ENCODE measurements around the gene ATIC.

DNA sequence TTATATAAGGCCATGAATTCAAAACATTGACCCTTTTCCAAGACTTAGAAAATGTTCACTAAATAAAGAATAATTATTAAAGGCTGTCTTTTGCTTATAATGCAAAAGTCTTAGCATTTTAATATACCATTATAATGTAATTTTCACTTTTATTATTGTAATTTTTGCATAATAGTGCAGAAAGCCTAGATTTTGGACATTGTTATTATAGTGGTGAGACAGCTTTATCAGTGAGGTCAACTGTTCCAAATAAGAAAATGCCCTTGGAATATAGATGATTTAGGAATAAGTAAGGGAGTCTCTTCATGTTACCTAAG lies 56.6 kb downstream of the ATIC start:
- TF ChIP-seq, protein P1, sequence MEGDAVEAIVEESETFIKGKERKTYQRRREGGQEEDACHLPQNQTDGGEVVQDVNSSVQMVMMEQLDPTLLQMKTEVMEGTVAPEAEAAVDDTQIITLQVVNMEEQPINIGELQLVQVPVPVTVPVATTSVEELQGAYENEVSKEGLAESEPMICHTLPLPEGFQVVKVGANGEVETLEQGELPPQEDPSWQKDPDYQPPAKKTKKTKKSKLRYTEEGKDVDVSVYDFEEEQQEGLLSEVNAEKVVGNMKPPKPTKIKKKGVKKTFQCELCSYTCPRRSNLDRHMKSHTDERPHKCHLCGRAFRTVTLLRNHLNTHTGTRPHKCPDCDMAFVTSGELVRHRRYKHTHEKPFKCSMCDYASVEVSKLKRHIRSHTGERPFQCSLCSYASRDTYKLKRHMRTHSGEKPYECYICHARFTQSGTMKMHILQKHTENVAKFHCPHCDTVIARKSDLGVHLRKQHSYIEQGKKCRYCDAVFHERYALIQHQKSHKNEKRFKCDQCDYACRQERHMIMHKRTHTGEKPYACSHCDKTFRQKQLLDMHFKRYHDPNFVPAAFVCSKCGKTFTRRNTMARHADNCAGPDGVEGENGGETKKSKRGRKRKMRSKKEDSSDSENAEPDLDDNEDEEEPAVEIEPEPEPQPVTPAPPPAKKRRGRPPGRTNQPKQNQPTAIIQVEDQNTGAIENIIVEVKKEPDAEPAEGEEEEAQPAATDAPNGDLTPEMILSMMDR (conservative IDR thresholded peaks at IDR 0.05; ENCODE audit: low read length): no peak
- no peak for TF ChIP-seq EZH2phosphoT487 (IDR thresholded peaks at IDR 0.05; ENCODE audit: borderline replicate concordance, low read depth, low read length)
